ENCODE results near the gene LIPH.
"Not testable (repeated sequence)": the region's sequence is repeated elsewhere in the genome, so short reads cannot be mapped to it uniquely, and the experiment has no call there.

The LIPH gene

DNA sequence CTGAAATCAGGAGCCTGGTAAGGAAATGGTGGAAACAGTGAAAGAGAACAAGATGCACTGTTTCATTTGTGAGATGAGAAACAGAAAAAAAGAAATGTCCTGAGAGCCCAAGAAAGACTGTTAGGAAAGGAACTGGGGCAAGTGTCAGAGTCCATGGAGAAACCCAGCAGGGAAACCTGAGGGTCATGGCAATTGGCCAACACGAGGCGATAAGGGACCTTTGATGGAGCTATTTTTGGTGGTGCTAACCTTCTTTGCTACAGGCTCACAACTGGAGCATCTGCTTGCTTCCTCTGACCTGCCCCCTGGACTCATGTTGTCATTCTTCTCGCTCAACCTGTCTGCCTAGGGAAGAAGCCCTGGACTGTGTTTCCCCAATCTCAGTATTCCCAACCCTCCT lies 49.4 kb downstream of the LIPH start:
- no peak overlapping the region for H3K4me3 ChIP-seq (ENCODE audit: low read length)
- no peak for DNase-seq (ENCODE audit: low read depth, low spot score)

DNA sequence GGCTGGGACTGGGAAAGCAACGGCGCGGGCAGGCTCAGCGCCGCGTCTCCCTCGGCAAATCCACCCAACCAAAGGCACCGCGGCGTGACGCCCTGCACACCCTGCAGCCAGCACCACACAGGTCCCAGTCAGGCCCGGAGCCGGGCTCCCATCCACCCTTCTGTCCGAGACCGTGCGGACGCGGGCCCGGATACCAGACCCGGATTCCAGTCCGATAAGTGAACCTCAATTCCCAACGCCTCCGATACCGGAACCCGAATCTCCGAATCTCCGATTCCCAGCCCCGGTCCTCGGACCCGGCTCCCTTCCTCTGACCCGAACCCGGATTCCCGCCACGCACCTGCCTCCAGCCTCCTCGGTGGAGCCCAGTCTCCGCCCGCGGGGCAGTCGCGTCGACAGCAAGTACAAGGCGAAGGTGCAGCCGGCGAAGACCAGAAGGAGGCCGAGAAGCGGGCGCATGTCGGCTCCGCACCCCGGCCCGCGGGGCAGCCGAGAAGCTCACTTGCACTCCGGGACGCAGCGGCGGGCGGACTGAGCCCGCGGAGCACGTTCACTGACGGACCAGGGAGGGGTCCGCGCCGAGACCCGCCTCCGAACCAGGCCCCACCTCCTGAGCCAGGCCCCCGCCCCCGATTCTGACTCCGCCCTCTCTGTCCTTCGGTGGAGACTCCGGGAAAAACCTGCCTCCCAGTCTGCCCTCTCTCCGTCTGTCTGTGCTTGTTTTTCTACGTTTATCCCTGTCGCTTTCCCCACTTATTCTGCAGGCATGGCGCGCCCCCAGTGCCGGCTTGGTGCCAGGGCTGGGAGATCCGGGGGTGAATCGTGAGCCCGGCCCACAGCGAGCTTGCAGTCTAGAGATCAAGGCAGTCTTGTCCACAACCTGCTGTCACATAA lies 53.6 kb downstream of the LIPH start, which contains the start of gene TMEM41A:
Gene TMEM41A, minus strand, starts transcription at position 533 of the 894 bp plus-strand sequence. Its CDS starts 74 bp downstream, at position 459.
- DNase-seq (ENCODE audit: low read depth, low spot score): peak; percentile 72
- peak within 1 kb of the TSS; percentile 89 for H3K4me3 ChIP-seq (ENCODE audit: low read length)

DNA sequence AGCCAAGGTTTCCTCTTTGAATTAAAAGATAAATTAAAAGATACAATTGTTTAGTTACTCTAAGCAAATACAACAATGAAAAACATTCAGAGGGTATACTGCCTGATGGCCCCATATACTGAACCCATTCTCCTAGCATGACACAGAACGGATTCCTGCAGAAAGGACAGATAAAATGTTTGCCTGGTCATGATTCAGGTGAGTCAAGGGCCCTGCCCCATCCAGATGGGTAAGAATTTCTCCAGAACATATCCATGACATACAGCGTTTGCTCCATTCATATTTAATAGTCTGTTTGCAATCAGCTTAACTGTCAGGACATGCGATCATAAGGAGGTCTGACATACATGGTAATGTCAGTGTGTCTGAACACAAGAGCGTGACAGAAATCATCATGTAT lies 62.1 kb downstream of the LIPH start:
- H3K4me3 ChIP-seq (ENCODE audit: low read length): no peak overlapping the region
- DNase-seq (ENCODE audit: low read depth, low spot score): no peak

DNA sequence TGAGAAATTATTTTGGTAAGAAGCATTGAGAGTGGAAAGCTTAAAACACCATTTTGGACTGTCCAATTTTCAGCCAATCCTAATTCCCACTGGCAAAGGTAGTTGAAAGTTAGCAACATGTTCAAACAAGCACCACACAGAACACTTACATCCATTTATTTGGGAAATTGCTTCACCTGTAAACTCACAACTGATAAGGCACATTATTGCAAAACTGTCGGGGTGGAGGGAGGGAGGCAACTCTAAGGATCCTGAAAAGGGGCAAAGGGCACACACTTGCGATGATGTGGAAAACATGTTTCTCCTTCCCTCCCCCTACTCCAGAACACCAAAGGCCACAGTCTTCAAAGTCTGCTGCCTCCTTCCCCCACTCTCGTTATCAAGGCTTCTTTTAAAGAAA lies 62.9 kb downstream of the LIPH start:
- DNase-seq (ENCODE audit: low read depth, low spot score): no peak

DNA sequence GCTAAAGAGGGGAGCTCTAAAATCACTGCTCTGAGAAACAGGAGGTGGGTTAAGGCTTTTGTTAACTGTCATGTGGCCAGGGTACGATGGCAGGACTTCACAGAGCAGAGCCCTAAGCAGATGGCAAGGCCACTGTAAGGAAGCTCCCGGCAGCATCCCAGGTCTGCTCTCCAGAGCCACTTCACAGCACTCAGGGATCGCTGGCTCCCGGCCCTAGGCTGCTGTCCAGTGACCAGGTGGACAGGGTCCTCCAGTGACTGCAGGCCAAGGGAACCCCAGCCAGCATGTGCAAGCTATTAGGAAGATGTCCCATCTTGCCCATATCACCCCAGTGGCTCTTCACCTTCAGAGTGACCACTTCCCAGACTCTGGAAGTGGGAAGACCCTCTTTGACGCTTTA lies 63.9 kb downstream of the LIPH start:
- DNase-seq (ENCODE audit: low read depth, low spot score): no peak
- no peak overlapping the region for H3K4me3 ChIP-seq (ENCODE audit: low read length)

More for the DNA sequence above, 62.9 kb downstream of the LIPH start:
- no peak overlapping the region for H3K4me3 ChIP-seq (ENCODE audit: low read length)

DNA sequence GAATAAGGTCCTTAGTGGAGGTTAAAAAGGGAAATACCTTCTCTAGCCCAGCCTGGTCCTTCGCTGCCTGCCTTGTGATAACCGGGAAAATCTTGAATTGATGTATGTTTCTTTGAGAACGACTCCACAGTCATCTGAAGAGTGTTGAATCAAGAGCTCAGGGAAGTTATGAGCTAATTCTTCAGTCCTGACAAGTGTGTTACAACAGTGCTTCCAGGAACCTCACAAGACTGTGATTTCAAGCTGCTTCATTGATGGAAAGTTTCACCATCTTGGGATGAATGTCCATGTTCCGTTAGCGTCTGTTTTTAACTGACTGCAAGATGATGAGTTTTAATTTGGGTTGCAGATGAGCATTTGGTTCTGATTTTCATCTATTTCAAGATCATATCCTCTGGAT lies 66.0 kb downstream of the LIPH start:
- DNase-seq (ENCODE audit: low read depth, low spot score): no peak
- no peak overlapping the region for H3K4me3 ChIP-seq (ENCODE audit: low read length)

DNA sequence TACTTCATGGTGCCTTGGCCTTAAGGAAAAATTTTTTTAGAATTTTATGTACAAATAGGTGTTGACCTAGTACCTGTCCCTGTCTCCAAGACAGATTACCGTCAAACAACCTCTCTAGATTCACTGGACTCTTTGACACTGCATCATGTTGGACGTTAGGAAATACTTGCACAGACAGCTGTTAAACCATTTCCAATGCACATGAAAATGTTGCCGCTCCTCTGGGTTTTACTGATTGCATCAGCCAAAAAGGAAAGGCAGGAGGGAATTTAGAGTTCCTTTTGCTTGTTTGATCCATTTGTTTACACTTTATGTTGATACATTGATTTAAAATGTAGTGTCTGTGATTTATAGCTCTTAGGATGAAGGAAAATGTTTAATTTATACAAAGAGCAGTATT lies 68.1 kb downstream of the LIPH start:
- no peak for DNase-seq (ENCODE audit: low read depth, low spot score)
- H3K4me3 ChIP-seq (ENCODE audit: low read length): no peak overlapping the region

DNA sequence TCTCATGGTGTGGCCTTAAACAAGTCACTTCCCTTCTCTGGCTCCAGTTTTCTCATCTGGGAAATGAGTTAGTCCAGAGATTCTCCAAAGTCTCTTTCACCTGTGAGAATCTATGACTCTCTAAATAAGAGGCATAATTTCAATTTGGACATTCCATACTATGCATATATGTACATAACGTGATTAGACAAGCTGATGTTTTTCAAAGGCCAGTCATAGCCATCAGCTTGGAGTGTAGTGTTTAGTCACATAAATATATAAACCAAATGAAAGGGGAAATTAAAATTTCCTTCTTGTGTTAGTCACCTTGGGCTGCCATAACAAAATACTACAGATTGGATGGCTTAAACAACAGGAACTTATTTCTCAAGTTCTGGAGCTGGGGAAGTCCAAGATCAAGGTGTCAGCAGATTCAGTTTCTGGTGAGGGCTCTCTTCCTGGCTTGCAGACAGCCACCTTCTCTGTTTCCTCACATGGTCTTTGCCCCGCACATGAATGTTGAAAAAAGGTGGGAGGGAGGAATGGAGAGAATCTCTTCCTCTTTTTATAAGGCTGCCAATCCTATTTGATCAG lies 72.9 kb downstream of the LIPH start:
- no peak for DNase-seq (ENCODE audit: low read depth, low spot score)
- no peak overlapping the region for H3K4me3 ChIP-seq (ENCODE audit: low read length)

DNA sequence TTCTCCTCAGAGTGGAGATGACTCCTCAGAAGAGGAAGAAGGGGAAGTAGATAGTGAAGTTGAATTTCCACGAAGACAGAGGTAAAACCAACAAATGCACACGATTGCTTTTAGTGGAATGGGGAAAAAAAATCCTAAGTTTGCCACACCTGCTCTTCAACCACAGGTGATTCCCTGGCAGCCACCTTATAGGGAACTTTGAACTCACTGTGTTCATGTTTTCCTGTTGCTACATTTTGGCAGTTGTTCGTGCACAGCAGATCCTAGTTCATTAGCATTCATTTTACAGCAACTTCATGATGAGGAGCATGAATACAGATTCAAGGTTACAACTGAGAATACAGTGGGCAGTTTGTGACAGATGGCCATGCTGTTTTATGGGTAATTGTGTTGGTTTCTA lies 75.1 kb downstream of the LIPH start:
- no peak overlapping the region for H3K4me3 ChIP-seq (ENCODE audit: low read length)
- DNase-seq (ENCODE audit: low read depth, low spot score): no peak

DNA sequence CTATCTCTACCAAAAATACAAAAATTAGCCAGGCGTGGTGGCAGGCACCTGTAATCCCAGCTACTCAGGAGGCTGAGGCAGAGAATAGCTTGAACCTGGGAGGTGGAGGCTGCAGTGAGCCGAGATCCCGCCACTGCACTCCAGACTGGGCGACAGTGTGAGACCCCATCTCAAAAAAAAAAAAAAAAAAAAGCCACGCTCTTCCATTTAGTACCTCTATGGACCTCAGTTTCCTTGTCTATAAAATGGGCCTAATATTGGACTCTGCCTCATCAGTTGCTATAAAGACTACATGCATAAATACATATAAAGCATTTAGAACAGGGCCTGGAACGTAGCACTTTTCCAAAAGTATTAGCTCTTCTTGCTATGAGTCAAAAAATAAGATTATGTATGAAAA lies 77.5 kb downstream of the LIPH start:
- not testable (repeated sequence) for DNase-seq (ENCODE audit: low read depth, low spot score); H3K4me3 ChIP-seq (ENCODE audit: low read length)

DNA sequence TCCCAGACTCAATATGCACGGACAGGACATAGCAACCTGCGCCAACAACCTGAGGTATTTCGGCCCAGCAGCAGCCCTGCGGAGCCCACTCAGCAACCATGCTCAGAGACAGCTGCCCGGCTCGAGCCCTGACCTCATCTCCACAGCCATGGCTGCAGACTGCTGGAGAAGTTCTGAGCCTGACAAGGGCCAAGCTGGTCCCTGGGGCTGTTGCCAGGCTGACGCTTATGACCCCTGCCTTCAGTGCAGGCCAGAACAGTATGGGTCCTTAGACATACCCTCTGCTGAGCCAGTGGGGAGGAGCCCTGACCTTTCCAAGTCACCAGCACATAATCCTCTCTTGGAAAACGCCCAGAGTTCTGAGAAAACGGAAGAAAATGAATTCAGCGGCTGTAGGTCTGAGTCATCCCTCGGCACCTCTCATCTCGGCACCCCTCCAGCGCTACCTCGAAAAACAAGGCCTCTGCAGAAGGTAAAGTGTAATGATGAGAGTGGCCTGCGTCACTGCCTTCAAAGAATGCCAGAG lies 79.0 kb downstream of the LIPH start:
- no peak for DNase-seq (ENCODE audit: low read depth, low spot score)
- H3K4me3 ChIP-seq (ENCODE audit: low read length): no peak overlapping the region

DNA sequence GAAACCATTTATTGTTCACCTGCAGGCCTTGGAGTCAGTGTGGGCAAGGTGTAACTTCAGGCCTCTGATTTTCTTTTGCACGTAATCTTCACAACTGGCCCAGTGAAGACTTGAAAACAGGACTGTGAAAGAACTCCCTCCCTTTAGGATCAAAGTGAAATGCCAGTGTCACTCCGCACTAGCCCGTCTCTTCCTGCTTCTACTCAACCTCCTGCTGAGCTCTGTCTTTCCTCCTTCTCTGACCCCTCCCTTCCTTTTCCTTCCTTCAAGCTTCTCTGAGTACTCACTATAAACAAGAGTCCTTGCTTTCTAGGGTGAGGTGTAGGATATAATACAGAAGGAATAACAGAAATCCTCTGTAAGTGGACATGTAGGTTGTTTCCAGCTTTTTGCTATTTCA lies 82.1 kb downstream of the LIPH start:
- no peak overlapping the region for H3K4me3 ChIP-seq (ENCODE audit: low read length)
- DNase-seq (ENCODE audit: low read depth, low spot score): no peak

DNA sequence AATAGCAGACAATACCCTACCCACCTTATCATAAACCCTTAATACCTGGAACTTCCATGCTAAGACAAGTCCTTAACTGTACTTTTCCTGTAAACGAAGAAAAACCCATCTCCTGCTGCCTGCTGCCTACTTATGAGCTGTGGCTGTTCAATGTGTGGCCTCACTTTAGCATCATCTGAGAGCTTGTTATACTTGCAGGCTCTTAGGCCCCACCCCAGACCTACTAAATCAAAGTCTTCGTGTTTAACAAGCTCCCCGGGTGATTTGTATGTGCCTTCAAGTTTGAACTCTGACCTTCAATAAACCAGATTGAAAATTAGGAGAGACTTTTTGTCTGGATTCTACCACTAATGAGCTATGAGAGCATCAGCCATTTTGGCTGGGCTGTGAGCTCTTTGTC lies 82.8 kb downstream of the LIPH start:
- no peak overlapping the region for H3K4me3 ChIP-seq (ENCODE audit: low read length)
- DNase-seq (ENCODE audit: low read depth, low spot score): no peak

DNA sequence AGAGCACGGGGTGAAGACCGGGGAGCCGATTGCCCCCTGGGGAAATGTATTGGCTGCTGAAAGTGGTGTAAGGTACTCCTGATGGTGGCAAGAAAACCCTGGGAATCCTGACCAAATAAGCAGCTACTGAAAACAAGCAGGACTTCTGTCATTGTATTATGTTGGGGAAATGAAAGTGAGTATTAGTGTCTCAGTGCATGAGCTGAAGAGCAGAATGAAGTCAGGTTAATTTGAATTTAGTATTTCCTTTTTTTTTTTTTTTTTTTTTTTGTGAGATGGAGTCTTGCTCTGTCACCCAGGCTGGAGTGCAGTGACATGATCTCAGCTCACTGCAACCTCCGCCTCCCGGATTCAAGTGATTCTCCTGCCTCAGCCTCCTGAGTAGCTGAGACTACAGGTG lies 86.3 kb downstream of the LIPH start:
- DNase-seq (ENCODE audit: low read depth, low spot score); H3K4me3 ChIP-seq (ENCODE audit: low read length): not testable (repeated sequence)

DNA sequence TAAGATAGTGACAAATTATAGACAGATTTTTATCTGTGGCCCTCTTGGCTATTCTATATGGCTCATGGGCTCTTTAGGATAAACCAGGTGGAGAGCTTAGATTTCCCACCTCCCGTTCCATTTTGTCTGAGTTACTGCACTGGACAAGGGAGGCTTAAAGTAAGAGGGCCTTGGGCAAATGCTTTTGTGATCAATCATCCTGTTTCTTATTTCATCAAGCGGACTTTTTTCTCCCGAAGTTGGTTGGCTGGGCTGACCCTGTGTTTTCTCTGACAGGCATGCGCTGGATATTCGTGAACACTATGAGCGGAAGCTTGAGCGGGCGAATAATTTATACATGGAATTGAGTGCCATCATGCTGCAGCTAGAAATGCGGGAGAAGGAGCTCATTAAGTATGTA lies 86.9 kb downstream of the LIPH start:
- H3K4me3 ChIP-seq (ENCODE audit: low read length): no peak overlapping the region
- DNase-seq (ENCODE audit: low read depth, low spot score): no peak

DNA sequence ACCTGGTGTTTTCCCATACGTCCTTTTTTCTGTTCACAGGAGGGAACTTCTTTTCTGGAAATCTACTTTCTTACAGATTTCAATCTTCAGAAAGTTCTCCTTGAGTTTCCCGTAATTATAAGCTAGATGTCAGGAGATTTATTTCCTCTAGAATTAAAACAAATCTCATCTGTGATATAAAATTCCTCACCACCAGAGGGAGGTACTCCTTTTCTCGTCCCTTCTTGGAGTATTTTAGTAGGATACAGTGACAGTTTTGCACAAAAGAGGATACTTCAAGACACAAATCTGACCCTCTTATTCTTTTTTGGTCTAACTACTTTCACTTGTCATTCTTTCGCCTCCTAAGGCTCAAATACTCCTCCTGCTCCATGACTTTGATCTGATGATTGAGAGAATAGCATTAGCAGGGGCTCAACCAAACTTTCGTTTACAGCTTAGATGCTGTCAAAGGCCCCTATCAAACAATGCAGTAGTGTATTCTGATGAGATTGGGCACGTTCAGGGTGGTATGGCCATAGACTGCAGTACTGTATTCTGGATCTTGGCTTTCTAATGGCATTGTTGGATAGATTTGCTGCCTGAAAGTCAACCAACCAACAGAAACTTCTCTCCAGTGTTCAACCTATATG lies 91.6 kb downstream of the LIPH start:
- DNase-seq (ENCODE audit: low read depth, low spot score): peak; percentile 17
- no peak overlapping the region for H3K4me3 ChIP-seq (ENCODE audit: low read length)

DNA sequence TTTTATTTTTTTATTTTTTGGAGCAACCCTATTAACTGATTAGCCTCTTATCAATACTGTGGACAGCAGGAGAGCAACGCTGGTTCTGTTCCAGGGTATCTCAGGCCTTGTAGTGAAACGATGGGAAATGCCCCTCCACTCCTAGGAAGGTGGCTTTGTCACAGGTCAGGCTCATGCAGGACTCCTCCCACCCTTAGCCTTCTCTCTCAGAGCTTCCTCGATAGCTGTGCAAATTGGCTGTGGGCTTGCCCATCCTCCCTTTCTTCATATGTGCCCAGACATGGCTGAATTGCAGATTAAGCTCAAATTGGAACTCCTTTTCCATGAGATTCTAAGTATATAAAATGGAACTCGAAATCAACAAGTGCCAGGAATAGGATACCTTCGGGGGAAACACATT lies 92.1 kb downstream of the LIPH start:
- DNase-seq (ENCODE audit: low read depth, low spot score): no peak
- no peak overlapping the region for H3K4me3 ChIP-seq (ENCODE audit: low read length)

DNA sequence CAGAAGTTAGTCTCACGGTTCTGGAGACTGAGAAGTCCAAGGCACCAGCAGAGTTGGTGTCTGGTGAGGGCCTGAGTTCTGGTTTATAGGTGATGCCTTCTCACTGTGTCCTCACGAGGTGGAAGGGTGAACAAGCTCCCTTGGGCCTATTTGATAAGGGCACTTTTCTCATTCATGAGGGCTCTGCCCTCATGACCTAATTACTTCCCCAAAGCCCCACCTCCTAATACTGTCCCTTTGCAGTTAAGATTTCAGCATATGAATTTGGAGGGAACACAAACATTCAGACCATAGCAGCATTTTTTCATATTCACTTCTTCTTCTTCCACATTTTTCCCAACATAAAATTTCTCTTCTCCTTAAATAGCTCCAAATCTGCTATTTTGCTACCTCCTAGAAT lies 95.0 kb downstream of the LIPH start:
- DNase-seq (ENCODE audit: low read depth, low spot score): no peak
- H3K4me3 ChIP-seq (ENCODE audit: low read length): no peak overlapping the region

All from Jurkat, Clone E6-1 (cell line).